Caco-2 (cell line): ENCODE results near the gene SIRT7. TPM values are rescaled to one million over a fixed set of nuclear protein-coding genes. Genes with fewer than 3 reads are reported as not detected.

Experiments
- BruUV-seq: library from RNA; stranded (reverse); fragments of 400-500 nt; replicated peaks from 2 replicates; lab custom pipeline; 2021; lab: Mats Ljungman, UMichigan
- CTCF ChIA-PET: fragments of 300-600 bp; sonication (Branson Sonifier 250); formaldehyde crosslinking; loops from one replicate; lab custom pipeline; 2022; ENCODE audit warnings: antibody characterized with exemption; lab: Charles Lee
- POLR2A ChIA-PET: fragments of 300-600 bp; sonication (Branson Sonifier 250); formaldehyde crosslinking; loops from one replicate; lab custom pipeline; 2022; ENCODE audit warnings: antibody characterized with exemption; lab: Charles Lee
- DNase-seq, 2 experiments: peaks; one replicate each; pipeline versions ENCODE4 v3.0.0 to v3.0.0-alpha.2; 2020 to 2022
- H3K27me3 ChIP-seq: replicated peaks from 2 replicates; pipeline ENCODE4 v1.6.0; 2011; ENCODE audit warnings: low read length; ENCODE audit not compliant: control insufficient read depth, insufficient read depth
- H3K36me3 ChIP-seq: 2 replicates; pipeline ENCODE4 v1.5.1; 2011; ENCODE audit warnings: low read length; ENCODE audit not compliant: control insufficient read depth, insufficient read depth
- H3K4me1 ChIP-seq: fragments of 250-450 bp; sonication (Bioruptor Pico); 2 replicates; pipeline ENCODE4 v1.5.1; 2020; ENCODE audit warnings: mild to moderate bottlenecking
- H3K4me3 ChIP-seq: 2 replicates; pipeline ENCODE4 v1.5.1; 2011; ENCODE audit warnings: low read depth, mild to moderate bottlenecking, control low read depth, low read length
- H3K9me3 ChIP-seq: fragments of 250-450 bp; sonication (Bioruptor Pico); 2 replicates; pipeline ENCODE4 v1.5.1; 2020; ENCODE audit warnings: mild to moderate bottlenecking, moderate library complexity
- H3K27ac Mint-ChIP-seq: one replicate; pipeline ENCODE4 v1.8.0; 2022; ENCODE audit warnings: mixed read lengths; ENCODE audit not compliant: unreplicated experiment
- H3K27me3 Mint-ChIP-seq: one replicate; pipeline ENCODE4 v1.8.0; 2022; ENCODE audit warnings: mixed read lengths; ENCODE audit not compliant: insufficient read depth, unreplicated experiment
- H3K36me3 Mint-ChIP-seq: one replicate; pipeline ENCODE4 v1.8.0; 2022; ENCODE audit warnings: mild to moderate bottlenecking, mixed read lengths; ENCODE audit not compliant: insufficient read depth, unreplicated experiment
- H3K4me1 Mint-ChIP-seq: one replicate; pipeline ENCODE4 v1.8.0; 2022; ENCODE audit warnings: low read depth, mixed read lengths; ENCODE audit not compliant: unreplicated experiment
- H3K4me3 Mint-ChIP-seq: one replicate; pipeline ENCODE4 v1.8.0; 2022; ENCODE audit warnings: mild to moderate bottlenecking, moderate library complexity, mixed read lengths; ENCODE audit not compliant: unreplicated experiment
- H3K9me3 Mint-ChIP-seq: one replicate; pipeline ENCODE4 v1.8.0; 2022; ENCODE audit warnings: mixed read lengths; ENCODE audit not compliant: unreplicated experiment
- CTCF ChIP-seq, 2 experiments: fragments of 200-600 bp in 1 of 2; IDR thresholded peaks; 1 replicate in 1 of 2; 2 replicates in 1 of 2; pipeline versions ENCODE4 v1.5.1 to v1.8.0; 2011 to 2022; ENCODE audit warnings: antibody characterized with exemption in 1 of 2, control low read depth in 1 of 2, inconsistent platforms in 1 of 2, low read depth in 1 of 2, low read length in 1 of 2, mild to moderate bottlenecking in 1 of 2, moderate library complexity in 1 of 2; ENCODE audit not compliant: insufficient read depth in 1 of 2, severe bottlenecking in 1 of 2, unreplicated experiment in 1 of 2
- intact Hi-C: fragments of 100-400 bp; cut with micrococcal nuclease; formaldehyde crosslinking; loops from one replicate; pipeline ENCODE4 v1.10.0; 2022; ENCODE audit not compliant: unreplicated experiment
- total RNA-seq: library from RNA; stranded (reverse); gene quantifications from 2 replicates; pipeline ENCODE4 v1.2.3, GENCODE V29; 2022

SIRT7 gene
- total RNA-seq, 1 experiment from 2014 or later = 55.6 TPM

- BruUV-seq = no TSS peak
- POLR2A ChIA-PET = no interaction called here
- Mint-ChIP-seq H3K9me3 (no peaks in the 10 kb centered on the region), H3K27me3 (no peaks in the 10 kb centered on the region), H3K27ac (peak overlapping the region; percentile 48), H3K4me1 (peaks cover 7% of the 10 kb centered on the region), H3K4me3 (no peak overlapping the region), H3K36me3 (peaks cover 89% of the 10 kb centered on the region)
- CTCF ChIA-PET = no interaction called here
- Histone ChIP-seq H3K4me1 (peaks cover 5% of the 10 kb centered on the region; the same call in 1 of the 2 replicates), H3K9me3 (no peaks in the 10 kb centered on the region), H3K4me3 (no peak overlapping the region), H3K27me3 (no peaks in the 10 kb centered on the region), H3K36me3 (peaks cover 2% of the 10 kb centered on the region; the same call in 1 of the 2 replicates)
- no peak for DNase-seq
- intact Hi-C loops = no loop called here
- no peak for TF ChIP-seq CTCF (IDR thresholded peaks at IDR 0.05; ENCODE audit: insufficient read depth in 1 of 2, low read depth in 1 of 2, low read length in 1 of 2, severe bottlenecking in 1 of 2, unreplicated experiment in 1 of 2)
Observed at GRCh38 chr17:81899514-81900166, 18.3 kb downstream of the SIRT7 start.

- intact Hi-C loops = no loop called here
- H3K27me3 ChIP-seq = no peaks in the 10 kb centered on the region
- no peaks in the 10 kb centered on the region for H3K9me3 ChIP-seq
- peaks cover 5% of the 10 kb centered on the region; the same call in 1 of the 2 replicates for H3K4me1 ChIP-seq
- Mint-ChIP-seq H3K4me1 (peaks cover 7% of the 10 kb centered on the region), H3K36me3 (peaks cover 87% of the 10 kb centered on the region), H3K9me3 (no peaks in the 10 kb centered on the region), H3K27me3 (no peaks in the 10 kb centered on the region), H3K27ac (no peak overlapping the region), H3K4me3 (no peak overlapping the region)
- POLR2A ChIA-PET = no interaction called here
- DNase-seq = no peak
- BruUV-seq = no TSS peak
- TF ChIP-seq CTCF (IDR thresholded peaks at IDR 0.05; ENCODE audit: insufficient read depth in 1 of 2, low read depth in 1 of 2, low read length in 1 of 2, severe bottlenecking in 1 of 2, unreplicated experiment in 1 of 2) = no peak
- CTCF ChIA-PET = no interaction called here
- H3K36me3 ChIP-seq = peaks cover 5% of the 10 kb centered on the region
- H3K4me3 ChIP-seq = no peak overlapping the region
Observed at GRCh38 chr17:81898885-81899284, 19.1 kb downstream of the SIRT7 start.

GRCh38 chr17:81898029-81898866, 19.7 kb downstream of the SIRT7 start:
- Mint-ChIP-seq H3K27ac (no peak overlapping the region), H3K36me3 (peaks cover 87% of the 10 kb centered on the region), H3K4me3 (no peak overlapping the region), H3K4me1 (peaks cover 7% of the 10 kb centered on the region), H3K27me3 (no peaks in the 10 kb centered on the region), H3K9me3 (no peaks in the 10 kb centered on the region)
- intact Hi-C loops = no loop called here
- H3K9me3 ChIP-seq = no peaks in the 10 kb centered on the region
- POLR2A ChIA-PET = interaction anchor here (1.6 kb wide), 1 partner anchor 12 kb away, joined by 5 read pairs; no protein-coding TSS in a partner anchor
- peaks cover 5% of the 10 kb centered on the region for H3K36me3 ChIP-seq
- no peak for DNase-seq
- H3K27me3 ChIP-seq = no peaks in the 10 kb centered on the region
- no peak overlapping the region for H3K4me3 ChIP-seq
- TF ChIP-seq CTCF (IDR thresholded peaks at IDR 0.05; ENCODE audit: insufficient read depth in 1 of 2, low read depth in 1 of 2, low read length in 1 of 2, severe bottlenecking in 1 of 2, unreplicated experiment in 1 of 2) = no peak
- BruUV-seq = no TSS peak
- CTCF ChIA-PET = no interaction called here
- H3K4me1 ChIP-seq = peaks cover 5% of the 10 kb centered on the region; the same call in 1 of the 2 replicates
